HEK293 (cell line): Measurements from ENCODE around the gene PFN1.

Experiments
- CTCF ChIA-PET: fragments of 350-600 bp; formaldehyde crosslinking; extraction: SDS; loops from one replicate; lab custom pipeline; 2021; ENCODE audit warnings: antibody characterized with exemption; lab: Yijun Ruan, JAX
- POLR2A ChIA-PET: fragments of 300-600 bp; formaldehyde crosslinking; extraction: SDS; loops from one replicate; lab custom pipeline; 2020; ENCODE audit warnings: antibody characterized with exemption, inconsistent platforms; lab: Yijun Ruan, JAX
- H3K27ac ChIP-seq: fragments of 200-500 bp; sonication (Bioruptor generic); 2 replicates; pipeline ENCODE4 v1.5.1; 2014; ENCODE audit warnings: low read depth, low read length, control low read depth, inconsistent platforms; ENCODE audit errors: extremely low read depth
- H3K36me3 ChIP-seq, 2 experiments: fragments of 200-500 bp in 1 of 2; sonication (Bioruptor generic) in 1 of 2; 1 replicate in 1 of 2; 2 replicates in 1 of 2; pipeline ENCODE4 v1.5.1; 2014 to 2017; ENCODE audit warnings: inconsistent platforms in 2 of 2, low read length in 2 of 2; ENCODE audit not compliant: control insufficient read depth in 2 of 2, insufficient read depth in 1 of 2
- H3K4me1 ChIP-seq: fragments of 200-500 bp; sonication (Bioruptor generic); 2 replicates; pipeline ENCODE4 v1.5.1; 2014; ENCODE audit warnings: mild to moderate bottlenecking, low read length, inconsistent platforms; ENCODE audit not compliant: control insufficient read depth, insufficient read depth
- H3K4me3 ChIP-seq: 2 replicates; pipeline ENCODE4 v1.5.1; 2011; ENCODE audit warnings: low read depth, mild to moderate bottlenecking, control low read depth, low read length, moderate library complexity
- H3K9me3 ChIP-seq: fragments of 200-500 bp; sonication (Bioruptor generic); 2 replicates; pipeline ENCODE4 v1.5.1; 2014; ENCODE audit warnings: low read depth, low read length, inconsistent platforms; ENCODE audit not compliant: control insufficient read depth, insufficient read depth
- AEBP2 ChIP-seq: fragments of 450-650 bp; formaldehyde crosslinking; IDR thresholded peaks from 2 replicates; pipeline ENCODE4 v1.5.1; 2016; ENCODE audit warnings: missing biosample characterization, missing genetic modification characterization, borderline replicate concordance
- FEZF1 ChIP-seq: fragments of 450-650 bp; formaldehyde crosslinking; IDR thresholded peaks from 2 replicates; pipeline ENCODE4 v1.5.1; 2016; ENCODE audit warnings: missing biosample characterization, missing genetic modification characterization
- SCRT2 ChIP-seq: fragments of 450-650 bp; formaldehyde crosslinking; IDR thresholded peaks from 2 replicates; pipeline ENCODE4 v1.5.1; 2016; ENCODE audit warnings: missing biosample characterization, missing genetic modification characterization
- SP3 ChIP-seq: fragments of 450-650 bp; formaldehyde crosslinking; IDR thresholded peaks from 2 replicates; pipeline ENCODE4 v1.5.1; 2016; ENCODE audit warnings: missing biosample characterization, missing genetic modification characterization
- TRIM28 ChIP-seq: IDR thresholded peaks from 2 replicates; pipeline ENCODE4 v1.6.1; 2011; ENCODE audit warnings: low read length, control low read depth, borderline replicate concordance
- ZNF114 ChIP-seq: fragments of 450-650 bp; formaldehyde crosslinking; IDR thresholded peaks from 2 replicates; pipeline ENCODE4 v1.5.0; 2017; ENCODE audit warnings: missing biosample characterization, missing genetic modification characterization
- ZNF140 ChIP-seq: fragments of 450-650 bp; formaldehyde crosslinking; IDR thresholded peaks from 2 replicates; pipeline ENCODE4 v1.5.1; 2016; ENCODE audit warnings: missing biosample characterization, missing genetic modification characterization
- ZNF148 ChIP-seq: fragments of 450-650 bp; formaldehyde crosslinking; IDR thresholded peaks from 2 replicates; pipeline ENCODE4 v1.5.0; 2017; ENCODE audit warnings: missing biosample characterization, missing genetic modification characterization, borderline replicate concordance
- ZNF18 ChIP-seq: fragments of 450-650 bp; formaldehyde crosslinking; IDR thresholded peaks from 2 replicates; pipeline ENCODE4 v1.5.1; 2016; ENCODE audit warnings: missing biosample characterization, missing genetic modification characterization
- ZNF19 ChIP-seq: fragments of 450-650 bp; formaldehyde crosslinking; IDR thresholded peaks from 2 replicates; pipeline ENCODE4; 2016; ENCODE audit warnings: missing biosample characterization, missing genetic modification characterization, low read depth
- ZNF214 ChIP-seq: fragments of 450-650 bp; formaldehyde crosslinking; IDR thresholded peaks from 2 replicates; pipeline ENCODE4 v1.5.1; 2017; ENCODE audit warnings: missing biosample characterization, mild to moderate bottlenecking, missing genetic modification characterization, borderline replicate concordance
- ZNF24 ChIP-seq: fragments of 450-650 bp; formaldehyde crosslinking; IDR thresholded peaks from 2 replicates; pipeline ENCODE4 v1.5.1; 2016; ENCODE audit warnings: missing biosample characterization, missing genetic modification characterization
- ZNF433 ChIP-seq: fragments of 450-650 bp; formaldehyde crosslinking; IDR thresholded peaks from 2 replicates; pipeline ENCODE4 v1.5.1; 2016; ENCODE audit warnings: missing biosample characterization, missing genetic modification characterization, low read depth
- ZNF580 ChIP-seq: fragments of 450-650 bp; formaldehyde crosslinking; IDR thresholded peaks from 2 replicates; pipeline ENCODE4 v1.5.1; 2016; ENCODE audit warnings: missing biosample characterization, missing genetic modification characterization
- ZNF600 ChIP-seq: fragments of 450-650 bp; formaldehyde crosslinking; IDR thresholded peaks from 2 replicates; pipeline ENCODE4 v1.5.1; 2016; ENCODE audit warnings: missing biosample characterization, missing genetic modification characterization
- ZNF791 ChIP-seq: fragments of 450-650 bp; formaldehyde crosslinking; IDR thresholded peaks from 2 replicates; pipeline ENCODE4 v1.5.1; 2016; ENCODE audit warnings: missing biosample characterization, missing genetic modification characterization
- ZXDB ChIP-seq: fragments of 450-650 bp; formaldehyde crosslinking; IDR thresholded peaks from 2 replicates; pipeline ENCODE4 v1.5.1; 2016; ENCODE audit warnings: missing biosample characterization, missing genetic modification characterization
- TF ChIP-seq, protein P1 (sequence below): fragments of 450-650 bp; formaldehyde crosslinking; IDR thresholded peaks from 2 replicates; pipeline ENCODE4 v1.5.1; 2016; ENCODE audit warnings: missing biosample characterization, missing genetic modification characterization
- TF ChIP-seq, protein P2 (sequence below): fragments of 450-650 bp; formaldehyde crosslinking; IDR thresholded peaks from 2 replicates; pipeline ENCODE4 v1.5.1; 2017; ENCODE audit warnings: missing biosample characterization, missing genetic modification characterization

Gene PFN1

DNA sequence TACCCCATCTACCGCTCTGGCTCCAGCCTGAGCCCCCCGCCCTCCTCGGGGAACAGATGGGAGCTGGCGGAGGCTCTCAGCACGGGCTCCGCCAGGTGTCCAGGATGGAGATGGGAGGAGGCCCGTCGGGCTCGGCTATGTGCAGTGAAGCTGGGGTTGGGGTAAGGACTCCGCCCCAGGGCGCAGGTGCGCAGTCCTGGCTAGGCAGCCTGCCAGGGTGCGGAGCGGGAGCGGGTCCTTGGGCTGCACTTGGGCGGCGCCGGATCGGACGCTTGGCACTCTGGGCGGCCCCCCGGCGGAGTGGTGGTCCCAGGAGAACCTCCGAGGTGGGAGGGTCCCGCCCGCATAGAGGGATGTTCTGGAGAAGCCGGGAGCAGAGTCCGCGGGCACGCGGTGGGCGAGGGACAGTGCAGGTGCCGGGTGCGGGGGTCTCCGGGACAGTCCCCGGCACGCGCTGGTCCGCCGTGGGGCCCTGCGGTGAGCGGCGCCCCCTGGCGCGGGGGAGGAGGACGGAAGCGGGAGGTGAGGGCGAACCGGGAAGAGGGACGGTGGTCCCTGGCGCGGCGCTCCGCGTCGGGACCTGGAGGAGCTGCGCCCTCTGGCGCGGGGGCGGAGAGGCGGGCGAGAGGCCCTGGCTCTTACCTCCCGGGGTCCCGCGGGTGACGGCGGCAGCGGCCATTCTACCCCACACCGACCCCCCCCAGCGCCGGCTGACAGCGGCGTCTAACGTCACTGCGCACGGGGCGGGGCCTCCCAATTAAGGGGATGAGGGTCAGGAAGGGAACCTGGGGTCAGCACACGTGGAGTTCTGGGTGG lies 38.8 kb upstream of the PFN1 start, which contains the start of gene CAMTA2 (continued):
- TF ChIP-seq, protein P1, sequence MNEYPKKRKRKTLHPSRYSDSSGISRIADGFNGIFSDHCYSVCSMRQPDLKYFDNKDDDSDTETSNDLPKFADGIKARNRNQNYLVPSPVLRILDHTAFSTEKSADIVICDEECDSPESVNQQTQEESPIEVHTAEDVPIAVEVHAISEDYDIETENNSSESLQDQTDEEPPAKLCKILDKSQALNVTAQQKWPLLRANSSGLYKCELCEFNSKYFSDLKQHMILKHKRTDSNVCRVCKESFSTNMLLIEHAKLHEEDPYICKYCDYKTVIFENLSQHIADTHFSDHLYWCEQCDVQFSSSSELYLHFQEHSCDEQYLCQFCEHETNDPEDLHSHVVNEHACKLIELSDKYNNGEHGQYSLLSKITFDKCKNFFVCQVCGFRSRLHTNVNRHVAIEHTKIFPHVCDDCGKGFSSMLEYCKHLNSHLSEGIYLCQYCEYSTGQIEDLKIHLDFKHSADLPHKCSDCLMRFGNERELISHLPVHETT (tag by site-specific recombination) = no peak
- peak; percentile 14; the same call in 1 of the 2 replicates for TF ChIP-seq FEZF1 (tag by site-specific recombination)
- TF ChIP-seq, protein P2, sequence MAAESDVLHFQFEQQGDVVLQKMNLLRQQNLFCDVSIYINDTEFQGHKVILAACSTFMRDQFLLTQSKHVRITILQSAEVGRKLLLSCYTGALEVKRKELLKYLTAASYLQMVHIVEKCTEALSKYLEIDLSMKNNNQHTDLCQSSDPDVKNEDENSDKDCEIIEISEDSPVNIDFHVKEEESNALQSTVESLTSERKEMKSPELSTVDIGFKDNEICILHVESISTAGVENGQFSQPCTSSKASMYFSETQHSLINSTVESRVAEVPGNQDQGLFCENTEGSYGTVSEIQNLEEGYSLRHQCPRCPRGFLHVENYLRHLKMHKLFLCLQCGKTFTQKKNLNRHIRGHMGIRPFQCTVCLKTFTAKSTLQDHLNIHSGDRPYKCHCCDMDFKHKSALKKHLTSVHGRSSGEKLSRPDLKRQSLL (tag by site-specific recombination) = no peak
- peak; percentile 50 for TF ChIP-seq SP3 (tag by site-specific recombination)
- no peak for TF ChIP-seq ZNF791 (tag by site-specific recombination)
- peak; percentile 89 for TF ChIP-seq ZNF600 (tag by site-specific recombination)
- TF ChIP-seq ZNF24 = 0 out of 2 replicates have a peak, but pooled peaks have one; percentile 65
- TF ChIP-seq ZNF18 = no peak

- Histone ChIP-seq H3K27ac (peak overlapping the region; percentile 92), H3K36me3 (peaks cover 13 to 23% of the 10 kb centered on the region in 2 experiments; a peak in 2 of 3 replicates), H3K9me3 (no peaks in the 10 kb centered on the region), H3K4me1 (peaks cover 11% of the 10 kb centered on the region), H3K4me3 (peak overlapping the region; percentile 78)
- no peak for TF ChIP-seq ZXDB (tag by site-specific recombination)
- TF ChIP-seq ZNF433 (tag by site-specific recombination) = no peak
- TF ChIP-seq, protein P2 (tag by site-specific recombination) = peak; percentile 12; the same call in 1 of the 2 replicates
- no peak for TF ChIP-seq ZNF19 (tag by site-specific recombination)
- TF ChIP-seq ZNF140 = no peak
- TF ChIP-seq ZNF114 (tag by site-specific recombination) = no peak
- ChIA-PET CTCF (interaction anchor here (0.6 to 3.3 kb wide), 20 partner anchors 8 to 124 kb away, joined by 3 to 21 read pairs (median 4); partner anchors contain the start of genes INCA1, KIF1C and SPAG7), POLR2A (interaction anchor here (0.8 to 2.3 kb wide), 8 partner anchors 11 to 190 kb away, joined by 3 to 40 read pairs (median 7); partner anchors contain the start of genes INCA1, KIF1C, PFN1 and PSMB6)
These were observed 38.1 kb upstream of the PFN1 start for GRCh38 chr17:4986403-4986802.

GRCh38 chr17:4982305-4982704 lies 34.0 kb upstream of the PFN1 start:
- ChIA-PET POLR2A (no interaction called here), CTCF (interaction anchor here (1.2 to 1.6 kb wide), 2 partner anchors 15 to 73 kb away, joined by 4 to 5 read pairs; no protein-coding TSS in a partner anchor)
- no peak overlapping the region for H3K4me3 ChIP-seq
- peaks cover 6% of the 10 kb centered on the region for H3K4me1 ChIP-seq
- no peaks in the 10 kb centered on the region for H3K9me3 ChIP-seq
- H3K36me3 ChIP-seq = peaks cover 31 to 62% of the 10 kb centered on the region in 2 experiments
- no peak overlapping the region for H3K27ac ChIP-seq
- no peak for TF ChIP-seq AEBP2
- TF ChIP-seq ZNF148 (tag by site-specific recombination) = no peak
- no peak for TF ChIP-seq ZNF214 (tag by site-specific recombination)
- TF ChIP-seq TRIM28 = no peak
- TF ChIP-seq SCRT2 (tag by site-specific recombination) = no peak
- TF ChIP-seq ZNF580 (tag by site-specific recombination) = no peak
